Activated naive CD4-positive, alpha-beta T cell treated with anti-CD3 and anti-CD28 coated beads for 36 hours (primary cell): ENCODE results near the gene COMT. TPM values are rescaled to one million over a fixed set of nuclear protein-coding genes. Genes with fewer than 3 reads are reported as not detected.

Source experiments
- CTCF ChIA-PET: fragments of 350-600 bp; sonication (Branson Sonifier 250); formaldehyde crosslinking; loops from one replicate; lab custom pipeline; 2021; ENCODE audit warnings: antibody characterized with exemption; lab: Charles Lee
- DNase-seq: peaks from one replicate; pipeline ENCODE4 v3.0.0-alpha.2; 2020
- H3K27ac Mint-ChIP-seq: one replicate; pipeline ENCODE4 v1.8.0; 2021; ENCODE audit warnings: mild to moderate bottlenecking, mixed read lengths
- H3K27me3 Mint-ChIP-seq: one replicate; pipeline ENCODE4 v1.8.0; 2021; ENCODE audit warnings: low read depth, mixed read lengths
- H3K36me3 Mint-ChIP-seq: one replicate; pipeline ENCODE4 v1.8.0; 2021; ENCODE audit warnings: low read depth, mixed read lengths
- H3K4me1 Mint-ChIP-seq: one replicate; pipeline ENCODE4 v1.8.0; 2021; ENCODE audit warnings: low read depth, mixed read lengths
- H3K4me3 Mint-ChIP-seq: one replicate; pipeline ENCODE4 v1.8.0; 2021; ENCODE audit warnings: mild to moderate bottlenecking, moderate library complexity, mixed read lengths
- H3K9me3 Mint-ChIP-seq: one replicate; pipeline ENCODE4 v1.8.0; 2021; ENCODE audit warnings: mixed read lengths
- intact Hi-C: fragments of 100-400 bp; cut with micrococcal nuclease; formaldehyde crosslinking; loops from one replicate; pipeline ENCODE4 v1.15.1; 2023
- total RNA-seq, 2 experiments: library from RNA; stranded (reverse); gene quantifications; one replicate each; pipeline ENCODE4 v1.2.3, GENCODE V29; 2021

COMT gene
- total RNA-seq, 2 experiments from 2014 or later = 53.7 to 56.8 TPM

GRCh38 chr22:19957445-19957844 lies 15.9 kb downstream of the COMT start:
- Mint-ChIP-seq H3K4me1 (peaks cover 13% of the 10 kb centered on the region), H3K27me3 (no peaks in the 10 kb centered on the region), H3K27ac (no peak overlapping the region), H3K4me3 (no peak overlapping the region), H3K36me3 (no peaks in the 10 kb centered on the region), H3K9me3 (no peaks in the 10 kb centered on the region)
- intact Hi-C loops = no loop called here
- DNase-seq = no peak
- CTCF ChIA-PET = no interaction called here

- Mint-ChIP-seq H3K9me3 (no peaks in the 10 kb centered on the region), H3K4me1 (peaks cover 19% of the 10 kb centered on the region), H3K36me3 (no peaks in the 10 kb centered on the region), H3K27me3 (no peaks in the 10 kb centered on the region), H3K27ac (no peak overlapping the region), H3K4me3 (no peak overlapping the region)
- intact Hi-C loops = no loop called here
- DNase-seq = no peak
- CTCF ChIA-PET = interaction anchor here (0.7 to 1.1 kb wide), 2 partner anchors 10 to 280 kb away, joined by 3 to 5 read pairs; no protein-coding TSS in a partner anchor
Measured at GRCh38 chr22:19958083-19959042, 16.8 kb downstream of the COMT start.

GRCh38 chr22:19959043-19959586 lies 17.5 kb downstream of the COMT start:
- no peak overlapping the region for H3K27ac Mint-ChIP-seq
- CTCF ChIA-PET = interaction anchor here (1.1 kb wide), 1 partner anchor 11 kb away, joined by 5 read pairs; no protein-coding TSS in a partner anchor
- intact Hi-C loops = no loop called here
- H3K4me3 Mint-ChIP-seq = no peak overlapping the region
- H3K27me3 Mint-ChIP-seq = no peaks in the 10 kb centered on the region
- no peaks in the 10 kb centered on the region for H3K9me3 Mint-ChIP-seq
- no peak for DNase-seq
- H3K4me1 Mint-ChIP-seq = peaks cover 15% of the 10 kb centered on the region
- peaks cover 2% of the 10 kb centered on the region for H3K36me3 Mint-ChIP-seq

DNA sequence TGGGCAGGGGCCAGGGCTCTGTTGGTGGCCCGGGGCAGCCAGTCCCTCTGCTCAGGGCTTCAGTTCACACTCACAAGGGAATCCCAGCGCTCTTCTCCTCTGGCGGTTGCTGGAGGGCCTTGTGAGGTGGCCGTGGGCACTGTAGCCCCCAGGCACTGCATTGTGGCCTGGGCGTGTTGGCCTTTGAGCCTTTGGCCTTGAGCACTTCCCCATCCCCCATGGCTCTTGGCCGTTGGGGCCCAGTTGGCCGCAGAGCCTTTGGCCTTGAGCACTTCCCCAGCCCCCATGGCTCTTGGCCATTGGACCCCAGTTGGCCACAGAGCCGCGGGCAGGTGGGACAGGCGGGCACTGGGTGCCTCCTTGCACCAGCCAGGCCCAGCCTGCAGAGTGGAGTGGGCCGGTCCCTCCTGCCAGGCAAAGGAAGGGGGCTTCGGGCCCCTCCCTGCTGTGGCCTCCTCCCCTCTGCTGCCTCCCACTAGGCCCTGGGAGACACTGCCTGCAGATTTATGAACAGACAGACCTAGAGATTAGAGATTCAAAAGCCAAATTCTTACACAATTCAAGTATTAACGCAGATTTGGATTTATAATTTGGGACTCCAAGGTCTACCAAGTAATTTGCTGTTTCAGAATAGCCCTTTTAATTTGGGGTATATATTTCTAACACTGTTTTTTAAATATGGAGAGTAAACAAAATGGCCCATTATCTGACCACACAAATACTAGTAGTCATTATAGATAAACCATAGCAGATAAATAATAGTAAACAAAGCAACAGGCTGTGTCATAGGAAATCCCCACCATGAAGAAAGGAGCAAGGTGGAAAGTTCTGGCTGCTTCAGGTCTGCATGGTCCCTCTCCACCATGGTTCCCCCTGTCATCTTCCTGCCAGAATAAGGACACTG lies 18.3 kb downstream of the COMT start:
- H3K36me3 Mint-ChIP-seq = peaks cover 3% of the 10 kb centered on the region
- no peak overlapping the region for H3K4me3 Mint-ChIP-seq
- H3K27me3 Mint-ChIP-seq = no peaks in the 10 kb centered on the region
- DNase-seq = no peak
- intact Hi-C loops = no loop called here
- H3K4me1 Mint-ChIP-seq = peaks cover 12% of the 10 kb centered on the region
- H3K9me3 Mint-ChIP-seq = no peaks in the 10 kb centered on the region
- CTCF ChIA-PET = interaction anchor here (1.1 kb wide), 1 partner anchor 11 kb away, joined by 5 read pairs; no protein-coding TSS in a partner anchor
- H3K27ac Mint-ChIP-seq = no peak overlapping the region

- CTCF ChIA-PET = no interaction called here
- no peak overlapping the region for H3K4me3 Mint-ChIP-seq
- no peak for DNase-seq
Measured at GRCh38 chr22:19960491-19961200, 19.1 kb downstream of the COMT start.

GRCh38 chr22:19961201-19961580 lies 19.6 kb downstream of the COMT start:
- Mint-ChIP-seq H3K4me3 (no peak overlapping the region), H3K4me1 (peaks cover 6% of the 10 kb centered on the region), H3K9me3 (no peaks in the 10 kb centered on the region), H3K36me3 (peaks cover 6% of the 10 kb centered on the region), H3K27me3 (no peaks in the 10 kb centered on the region), H3K27ac (no peak overlapping the region)
- intact Hi-C loops = no loop called here
- CTCF ChIA-PET = no interaction called here
- DNase-seq = no peak

More at GRCh38 chr22:19960491-19961200, 19.1 kb downstream of the COMT start:
- intact Hi-C loops = no loop called here
- Mint-ChIP-seq H3K27ac (no peak overlapping the region), H3K36me3 (peaks cover 3% of the 10 kb centered on the region), H3K9me3 (no peaks in the 10 kb centered on the region), H3K4me1 (peaks cover 8% of the 10 kb centered on the region), H3K27me3 (no peaks in the 10 kb centered on the region)

DNA sequence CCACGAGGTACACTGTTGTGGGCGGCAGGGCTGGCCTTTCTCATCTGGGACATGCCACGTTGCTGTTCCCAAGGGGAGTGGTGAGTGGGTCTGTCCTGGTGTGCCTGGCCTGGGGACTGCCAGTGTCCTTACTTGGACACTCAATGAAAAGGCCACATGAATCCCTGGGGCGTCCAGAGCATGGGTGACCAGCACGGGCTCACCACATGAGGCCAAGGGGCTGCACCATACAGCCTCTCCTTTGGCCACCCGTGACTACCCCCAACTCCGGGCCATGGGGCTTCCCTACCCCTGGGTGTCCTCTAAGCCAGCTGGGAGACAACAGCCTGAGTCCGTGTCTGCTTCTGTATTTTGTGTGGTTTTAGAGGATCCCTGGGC lies 20.3 kb downstream of the COMT start:
- Mint-ChIP-seq H3K4me1 (peaks cover 6% of the 10 kb centered on the region), H3K27me3 (no peaks in the 10 kb centered on the region), H3K9me3 (no peaks in the 10 kb centered on the region), H3K27ac (no peak overlapping the region), H3K36me3 (peaks cover 6% of the 10 kb centered on the region), H3K4me3 (no peak overlapping the region)
- intact Hi-C loops = no loop called here
- no peak for DNase-seq
- CTCF ChIA-PET = no interaction called here

DNA sequence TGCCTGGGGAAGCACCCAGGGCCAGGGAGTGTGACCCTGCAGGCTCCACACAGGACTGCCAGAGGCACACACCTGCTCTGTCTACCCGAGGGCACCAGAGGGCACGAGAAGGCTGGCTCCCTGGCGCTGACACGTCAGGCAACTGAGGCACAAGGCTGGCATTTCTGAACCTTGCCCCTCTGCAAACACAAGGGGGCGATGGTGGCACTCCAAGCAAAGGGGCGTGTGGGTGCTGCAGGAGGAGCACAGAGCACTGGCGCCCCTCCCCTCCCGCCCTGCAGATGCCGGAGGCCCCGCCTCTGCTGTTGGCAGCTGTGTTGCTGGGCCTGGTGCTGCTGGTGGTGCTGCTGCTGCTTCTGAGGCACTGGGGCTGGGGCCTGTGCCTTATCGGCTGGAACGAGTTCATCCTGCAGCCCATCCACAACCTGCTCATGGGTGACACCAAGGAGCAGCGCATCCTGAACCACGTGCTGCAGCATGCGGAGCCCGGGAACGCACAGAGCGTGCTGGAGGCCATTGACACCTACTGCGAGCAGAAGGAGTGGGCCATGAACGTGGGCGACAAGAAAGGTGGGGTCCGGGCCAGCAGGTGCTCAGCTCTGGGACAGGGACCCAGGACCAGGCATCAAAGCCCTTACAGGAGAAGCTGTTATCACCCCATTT lies 20.8 kb downstream of the COMT start:
- intact Hi-C loops = no loop called here
- Mint-ChIP-seq H3K36me3 (peaks cover 10% of the 10 kb centered on the region), H3K9me3 (no peaks in the 10 kb centered on the region), H3K27ac (no peak overlapping the region), H3K4me3 (no peak overlapping the region), H3K4me1 (peaks cover 6% of the 10 kb centered on the region), H3K27me3 (no peaks in the 10 kb centered on the region)
- peak; percentile 73 for DNase-seq
- CTCF ChIA-PET = no interaction called here

GRCh38 chr22:19962909-19963806 lies 21.6 kb downstream of the COMT start:
- Mint-ChIP-seq H3K9me3 (no peaks in the 10 kb centered on the region), H3K27ac (no peak overlapping the region), H3K4me1 (peaks cover 6% of the 10 kb centered on the region), H3K36me3 (peaks cover 10% of the 10 kb centered on the region), H3K4me3 (no peak overlapping the region), H3K27me3 (no peaks in the 10 kb centered on the region)
- intact Hi-C loops = no loop called here
- CTCF ChIA-PET = no interaction called here
- DNase-seq = peak; percentile 51

GRCh38 chr22:19963863-19964642 lies 22.5 kb downstream of the COMT start:
- Mint-ChIP-seq H3K9me3 (no peaks in the 10 kb centered on the region), H3K4me1 (peaks cover 6% of the 10 kb centered on the region), H3K27ac (no peak overlapping the region), H3K36me3 (peaks cover 10% of the 10 kb centered on the region), H3K27me3 (no peaks in the 10 kb centered on the region), H3K4me3 (no peak overlapping the region)
- CTCF ChIA-PET = no interaction called here
- intact Hi-C loops = no loop called here
- no peak for DNase-seq
